HEK293 (cell line): ENCODE measurements around the gene GNMT.

Experiments used
- CTCF ChIP-seq: fragments of 450-650 bp; formaldehyde crosslinking; IDR thresholded peaks from 2 replicates; pipeline ENCODE4 v1.5.1; 2016; ENCODE audit warnings: missing biosample characterization, missing genetic modification characterization
- ZBTB11 ChIP-seq: fragments of 450-650 bp; formaldehyde crosslinking; conservative IDR thresholded peaks from 2 replicates; pipeline ENCODE4 v1.5.1; 2016; ENCODE audit warnings: low read depth, missing biosample characterization, missing genetic modification characterization
- ZNF423 ChIP-seq: fragments of 450-650 bp; formaldehyde crosslinking; IDR thresholded peaks from 2 replicates; pipeline ENCODE4 v1.5.1; 2016; ENCODE audit warnings: missing biosample characterization, missing genetic modification characterization
- ZNF76 ChIP-seq: fragments of 450-650 bp; formaldehyde crosslinking; IDR thresholded peaks from 2 replicates; pipeline ENCODE4; 2016; ENCODE audit warnings: low read depth, missing biosample characterization, missing genetic modification characterization, borderline replicate concordance

GRCh38 chr6:42938428-42938796, 22.1 kb upstream of the GNMT start:
- no peak for TF ChIP-seq CTCF (tag by site-specific recombination)
- TF ChIP-seq ZNF76 (tag by site-specific recombination) = no peak
- no peak for TF ChIP-seq ZBTB11 (tag by site-specific recombination)
- TF ChIP-seq ZNF423 (tag by site-specific recombination) = no peak
